LNCAP (cell line): ENCODE results near the gene HIPK2.

Source experiments
- CTCF ChIP-seq: fragments of 450-650 bp; IDR thresholded peaks from 2 replicates; pipeline ENCODE4 v1.5.1; 2017; ENCODE audit warnings: mild to moderate bottlenecking

HIPK2 gene

GRCh38 chr7:139541600-139542307 lies 236.0 kb downstream of the HIPK2 start:
- no peak for TF ChIP-seq CTCF

- no peak for TF ChIP-seq CTCF
These were observed 237.6 kb downstream of the HIPK2 start for GRCh38 chr7:139540203-139540602.

GRCh38 chr7:139538881-139539635 lies 238.7 kb downstream of the HIPK2 start:
- TF ChIP-seq CTCF: no peak

- TF ChIP-seq CTCF: no peak
These were observed 241.6 kb downstream of the HIPK2 start for GRCh38 chr7:139536152-139536551.

- no peak for TF ChIP-seq CTCF
These were observed 242.7 kb downstream of the HIPK2 start for GRCh38 chr7:139534966-139535651.

GRCh38 chr7:139534096-139534495 lies 243.7 kb downstream of the HIPK2 start:
- no peak for TF ChIP-seq CTCF

GRCh38 chr7:139532636-139533155 lies 245.1 kb downstream of the HIPK2 start:
- no peak for TF ChIP-seq CTCF
